GM12878 (cell line): Measurements from ENCODE around the gene FHIP1B. TPM values are rescaled to one million over a fixed set of nuclear protein-coding genes. Genes with fewer than 3 reads are reported as not detected.

Experiments
- ATAC-seq: fragments of 200-7000 bp; cut with Tn5 transposase; 3 replicates; pipeline ENCODE4 v1.9.1; 2020; ENCODE audit warnings: mild to moderate bottlenecking, moderate library complexity
- BruUV-seq: library from RNA; stranded (reverse); fragments of 400-500 nt; replicated peaks from 2 replicates; lab custom pipeline; 2021; lab: Mats Ljungman, UMichigan
- CTCF ChIA-PET: fragments of 300-600 bp; sonication (Branson Sonifier 250); formaldehyde crosslinking; extraction: SDS; loops from one replicate; lab custom pipeline; 2021; ENCODE audit warnings: inconsistent platforms; lab: Yijun Ruan, JAX
- POLR2A ChIA-PET: fragments of 350-600 bp; formaldehyde crosslinking; extraction: SDS; loops from one replicate; lab custom pipeline; 2021; ENCODE audit warnings: inconsistent platforms; lab: Charles Lee
- RAD21 ChIA-PET: fragments of 300-600 bp; sonication (Branson Sonifier 250); formaldehyde crosslinking; loops from one replicate; lab custom pipeline; 2023; ENCODE audit warnings: antibody characterized with exemption; ENCODE audit not compliant: unreplicated experiment; lab: Charles Lee
- SMC1A ChIA-PET: fragments of 300-600 bp; sonication (Branson Sonifier 250); formaldehyde crosslinking; loops from one replicate; lab custom pipeline; 2023; ENCODE audit not compliant: unreplicated experiment, uncharacterized antibody; lab: Charles Lee
- DNase-seq: peaks from one replicate; pipeline ENCODE4 v3.0.0-alpha.2; 2011; ENCODE audit warnings: low read depth, low spot score
- FAIRE-seq: peaks from 3 replicates; lab custom pipeline; 2011; peaks lifted over from hg19 to GRCh38; lab: Jason Lieb, UNC
- H2AFZ ChIP-seq: 2 replicates; pipeline ENCODE4 v1.6.0; 2011; ENCODE audit warnings: low read depth, low read length, control low read depth; ENCODE audit not compliant: control insufficient read depth
- H3K27ac ChIP-seq: 2 replicates; pipeline ENCODE4 v1.5.1; 2011; ENCODE audit warnings: control low read depth; ENCODE audit not compliant: control insufficient read depth, insufficient read depth
- H3K27me3 ChIP-seq, 2 experiments: replicated peaks in 1 of 2; 2 replicates each; pipeline versions ENCODE4 v1.6.0 to v1.6.1; 2011; ENCODE audit warnings: low read length in 1 of 2; ENCODE audit not compliant: control insufficient read depth in 2 of 2, insufficient read depth in 2 of 2
- H3K36me3 ChIP-seq, 2 experiments: 2 replicates each; pipeline ENCODE4 v1.5.1; 2011; ENCODE audit warnings: low read length in 1 of 2; ENCODE audit not compliant: control insufficient read depth in 2 of 2, insufficient read depth in 2 of 2
- H3K4me1 ChIP-seq: 2 replicates; pipeline ENCODE4 v1.6.1; 2011; ENCODE audit warnings: mild to moderate bottlenecking, low read length, moderate library complexity, mixed read lengths; ENCODE audit not compliant: control insufficient read depth, insufficient read depth
- H3K4me2 ChIP-seq: 2 replicates; pipeline ENCODE4 v1.6.0; 2011; ENCODE audit warnings: control low read depth; ENCODE audit not compliant: control insufficient read depth, insufficient read depth
- H3K4me3 ChIP-seq: fragments of 200-600 bp; sonication (generic); 2 replicates; pipeline ENCODE4 v1.5.1; 2016
- H3K79me2 ChIP-seq: 2 replicates; pipeline ENCODE4 v1.6.0; 2011; ENCODE audit warnings: low read length; ENCODE audit not compliant: control insufficient read depth, insufficient read depth
- H3K9ac ChIP-seq: 2 replicates; pipeline ENCODE4 v1.8.0; 2011; ENCODE audit warnings: low read length, control low read depth, mixed read lengths; ENCODE audit not compliant: control insufficient read depth, insufficient read depth
- H3K9me3 ChIP-seq: replicated peaks from 3 replicates; pipeline ENCODE4 v1.5.1; 2011; ENCODE audit warnings: mild to moderate bottlenecking, low read length; ENCODE audit not compliant: control insufficient read depth, insufficient read depth
- H4K20me1 ChIP-seq: 2 replicates; pipeline ENCODE4 v1.6.0; 2011; ENCODE audit not compliant: control insufficient read depth, insufficient read depth
- E4F1 ChIP-seq: fragments of 450-650 bp; IDR thresholded peaks from 2 replicates; pipeline ENCODE4 v1.6.1; 2018; ENCODE audit warnings: borderline replicate concordance, mild to moderate bottlenecking; ENCODE audit not compliant: partially characterized antibody
- ESRRA ChIP-seq: IDR thresholded peaks from 2 replicates; pipeline ENCODE4 v1.6.1; 2012; ENCODE audit warnings: mild to moderate bottlenecking, low read length, improper control_type of control experiment
- FOXK2 ChIP-seq: fragments of 450-650 bp; IDR thresholded peaks from 2 replicates; pipeline ENCODE4 v1.6.1; 2017; ENCODE audit warnings: mild to moderate bottlenecking, moderate library complexity
- FOXM1 ChIP-seq: IDR thresholded peaks from 2 replicates; pipeline ENCODE4 v1.6.1; 2012; ENCODE audit warnings: low read depth, mild to moderate bottlenecking, inconsistent platforms, low read length, moderate library complexity
- IKZF1 ChIP-seq: fragments of 450-650 bp; conservative IDR thresholded peaks from 2 replicates; pipeline ENCODE4 v1.6.1; 2017; ENCODE audit warnings: antibody characterized with exemption, mild to moderate bottlenecking
- KDM1A ChIP-seq: fragments of 200-600 bp; sonication (generic); IDR thresholded peaks from 2 replicates; pipeline ENCODE4 v1.6.1; 2016; ENCODE audit warnings: borderline replicate concordance
- MEF2B ChIP-seq: fragments of 450-650 bp; IDR thresholded peaks from 2 replicates; pipeline ENCODE4 v1.6.1; 2018; ENCODE audit warnings: mild to moderate bottlenecking, moderate library complexity; ENCODE audit not compliant: partially characterized antibody, poor library complexity, severe bottlenecking
- MTA3 ChIP-seq: IDR thresholded peaks from 2 replicates; pipeline ENCODE4 v1.6.1; 2012; ENCODE audit warnings: low read length, inconsistent platforms, borderline replicate concordance
- NR2F1 ChIP-seq: fragments of 450-650 bp; conservative IDR thresholded peaks from 2 replicates; pipeline ENCODE4 v1.6.1; 2017; ENCODE audit warnings: mild to moderate bottlenecking
- RELB ChIP-seq: fragments of 450-650 bp; IDR thresholded peaks from 2 replicates; pipeline ENCODE4 v1.6.1; 2017; ENCODE audit warnings: low read depth, mild to moderate bottlenecking, moderate library complexity
- SPI1 ChIP-seq: IDR thresholded peaks from 2 replicates; pipeline ENCODE4 v1.6.1; 2011; ENCODE audit warnings: low read depth, mild to moderate bottlenecking, low read length, moderate library complexity, borderline replicate concordance; ENCODE audit not compliant: insufficient read depth
- TCF12 ChIP-seq: IDR thresholded peaks from 2 replicates; pipeline ENCODE4 v1.6.1; 2011; ENCODE audit warnings: low read depth, mild to moderate bottlenecking, low read length
- TCF7 ChIP-seq: IDR thresholded peaks from 2 replicates; pipeline ENCODE4 v1.6.1; 2014; ENCODE audit warnings: antibody characterized with exemption, borderline replicate concordance
- ZNF622 ChIP-seq: fragments of 450-650 bp; IDR thresholded peaks from 2 replicates; pipeline ENCODE4 v1.6.1; 2017; ENCODE audit warnings: mild to moderate bottlenecking, inconsistent platforms
- WGBS: methylation state at CpG from one replicate; pipeline ENCODE4 v1.1.6; 2016; ENCODE audit warnings: low lambda C conversion rate; ENCODE audit not compliant: insufficient replicate concordance, insufficient coverage; ENCODE audit errors: missing lambda C conversion rate; 5-methylcytosine and 5-hydroxymethylcytosine counted together
- in situ Hi-C: fragments of 300-500 bp; cut with MboI; formaldehyde crosslinking; loops from 9 replicates; pipeline ENCODE4 v1.14.3; 2018; ENCODE audit warnings: mixed read lengths
- intact Hi-C: fragments of 100-400 bp; cut with micrococcal nuclease; formaldehyde crosslinking; loops from one replicate; pipeline ENCODE4 v1.14.2; 2022; ENCODE audit not compliant: unreplicated experiment
- polyA plus RNA-seq, 11 experiments: library from polyadenylated mRNA; depleted of rRNA in 4 of 11; unstranded in 6 of 11; stranded (reverse) in 5 of 11; fragments of >200 nt; fragmentation: Nextera tagmentation in 4 of 11; fragmentation: Illumina TruSeq in 1 of 11; extraction: Ambion mirVana in 4 of 11; extraction: Trizol in 1 of 11; gene quantifications; 1 replicate in 1 of 11; 2 replicates in 10 of 11; pipeline versions ENCODE4 v1.2.1 to v1.2.3, GENCODE V29; 2011 to 2016; ENCODE audit warnings: inconsistent platforms in 2 of 11, missing spikeins in 2 of 11, low read depth in 1 of 11
- total RNA-seq, 4 experiments: library from RNA; depleted of rRNA in 3 of 4; stranded (reverse); fragments of >200 nt in 3 of 4; fragmentation: Illumina TruSeq in 1 of 4; extraction: Trizol in 1 of 4; gene quantifications; 2 replicates each; pipeline versions ENCODE4 v1.2.1 to v1.2.3, GENCODE V29; 2013 to 2021
- TF ChIP-seq, protein P1 (sequence below): IDR thresholded peaks from 2 replicates; pipeline ENCODE4 v1.6.1; 2012; ENCODE audit warnings: improper control_type of control experiment, low read depth, low read length; ENCODE audit not compliant: insufficient replicate concordance

The FHIP1B gene
- total and polyA plus RNA-seq, 10 of the 15 experiments (the other 5 are each of a cell fraction or from before 2014, with no cell fraction given), result 0.90 to 28.1 (median 11.1) TPM

- no peaks in the 10 kb centered on the region for H3K36me3 ChIP-seq
- H2AFZ ChIP-seq, result no peak within 1 kb of the TSS
- ChIA-PET POLR2A (no interaction called here), CTCF (interaction anchor here (2.0 to 6.7 kb wide), 2 partner anchors 12 to 124 kb away, joined by 6 to 55 read pairs; no protein-coding TSS in a partner anchor), SMC1A (interaction anchor here (1.0 kb wide), 2 partner anchors 9 to 76 kb away, joined by 3 to 6 read pairs; no protein-coding TSS in a partner anchor), RAD21 (no interaction called here)
- FAIRE-seq (no peak), ATAC-seq (no peak), DNase-seq (no peak)
- H3K27me3 ChIP-seq, result no peaks in the 10 kb centered on the region
- no peak within 1 kb of the TSS for H3K27ac ChIP-seq
- intact Hi-C loops, result loop anchor here (10.0 kb wide), 2 partner anchors 246 to 506 kb away; partner anchors contain the start of genes ARFIP2 and TIMM10B
- H3K79me2 ChIP-seq, result peaks cover 5% of the 10 kb centered on the region
- no TSS peak for BruUV-seq
- H4K20me1 ChIP-seq, result no peaks in the 10 kb centered on the region
- no peak within 1 kb of the TSS for H3K9ac ChIP-seq
- no peaks in the 10 kb centered on the region for H3K9me3 ChIP-seq
- no peak within 1 kb of the TSS for H3K4me2 ChIP-seq
- H3K4me3 ChIP-seq, result no peak within 1 kb of the TSS
- in situ Hi-C loops, result no loop called here
- WGBS, result 0% methylated on average over 1 of the region's 1 CpG
- no peaks in the 10 kb centered on the region for H3K4me1 ChIP-seq
- TF ChIP-seq TCF7 (no peak), MTA3 (no peak), FOXK2 (no peak), IKZF1 (no peak), ESRRA (no peak), E4F1 (no peak), SPI1 (no peak), RELB (no peak), ZNF622 (no peak), MEF2B (no peak), NR2F1 (no peak), KDM1A (no peak), TCF12 (no peak), FOXM1 (no peak)
- TF ChIP-seq, protein P1, sequence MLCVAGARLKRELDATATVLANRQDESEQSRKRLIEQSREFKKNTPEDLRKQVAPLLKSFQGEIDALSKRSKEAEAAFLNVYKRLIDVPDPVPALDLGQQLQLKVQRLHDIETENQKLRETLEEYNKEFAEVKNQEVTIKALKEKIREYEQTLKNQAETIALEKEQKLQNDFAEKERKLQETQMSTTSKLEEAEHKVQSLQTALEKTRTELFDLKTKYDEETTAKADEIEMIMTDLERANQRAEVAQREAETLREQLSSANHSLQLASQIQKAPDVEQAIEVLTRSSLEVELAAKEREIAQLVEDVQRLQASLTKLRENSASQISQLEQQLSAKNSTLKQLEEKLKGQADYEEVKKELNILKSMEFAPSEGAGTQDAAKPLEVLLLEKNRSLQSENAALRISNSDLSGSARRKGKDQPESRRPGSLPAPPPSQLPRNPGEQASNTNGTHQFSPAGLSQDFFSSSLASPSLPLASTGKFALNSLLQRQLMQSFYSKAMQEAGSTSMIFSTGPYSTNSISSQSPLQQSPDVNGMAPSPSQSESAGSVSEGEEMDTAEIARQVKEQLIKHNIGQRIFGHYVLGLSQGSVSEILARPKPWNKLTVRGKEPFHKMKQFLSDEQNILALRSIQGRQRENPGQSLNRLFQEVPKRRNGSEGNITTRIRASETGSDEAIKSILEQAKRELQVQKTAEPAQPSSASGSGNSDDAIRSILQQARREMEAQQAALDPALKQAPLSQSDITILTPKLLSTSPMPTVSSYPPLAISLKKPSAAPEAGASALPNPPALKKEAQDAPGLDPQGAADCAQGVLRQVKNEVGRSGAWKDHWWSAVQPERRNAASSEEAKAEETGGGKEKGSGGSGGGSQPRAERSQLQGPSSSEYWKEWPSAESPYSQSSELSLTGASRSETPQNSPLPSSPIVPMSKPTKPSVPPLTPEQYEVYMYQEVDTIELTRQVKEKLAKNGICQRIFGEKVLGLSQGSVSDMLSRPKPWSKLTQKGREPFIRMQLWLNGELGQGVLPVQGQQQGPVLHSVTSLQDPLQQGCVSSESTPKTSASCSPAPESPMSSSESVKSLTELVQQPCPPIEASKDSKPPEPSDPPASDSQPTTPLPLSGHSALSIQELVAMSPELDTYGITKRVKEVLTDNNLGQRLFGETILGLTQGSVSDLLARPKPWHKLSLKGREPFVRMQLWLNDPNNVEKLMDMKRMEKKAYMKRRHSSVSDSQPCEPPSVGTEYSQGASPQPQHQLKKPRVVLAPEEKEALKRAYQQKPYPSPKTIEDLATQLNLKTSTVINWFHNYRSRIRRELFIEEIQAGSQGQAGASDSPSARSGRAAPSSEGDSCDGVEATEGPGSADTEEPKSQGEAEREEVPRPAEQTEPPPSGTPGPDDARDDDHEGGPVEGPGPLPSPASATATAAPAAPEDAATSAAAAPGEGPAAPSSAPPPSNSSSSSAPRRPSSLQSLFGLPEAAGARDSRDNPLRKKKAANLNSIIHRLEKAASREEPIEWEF, result no peak
Observed at GRCh38 chr11:6238902-6239301, 4.5 kb upstream of the FHIP1B start, which contains the start of gene CNGA4. Gene CNGA4, plus strand, starts transcription at chr11:6239089. Its CDS starts 118 bp downstream, at chr11:6239207.
